ENCODE measurements around the gene GNAI1.
A peak's percentile ranks its signal among the peaks of the same experiment; 100 is the strongest.

The GNAI1 gene

DNA sequence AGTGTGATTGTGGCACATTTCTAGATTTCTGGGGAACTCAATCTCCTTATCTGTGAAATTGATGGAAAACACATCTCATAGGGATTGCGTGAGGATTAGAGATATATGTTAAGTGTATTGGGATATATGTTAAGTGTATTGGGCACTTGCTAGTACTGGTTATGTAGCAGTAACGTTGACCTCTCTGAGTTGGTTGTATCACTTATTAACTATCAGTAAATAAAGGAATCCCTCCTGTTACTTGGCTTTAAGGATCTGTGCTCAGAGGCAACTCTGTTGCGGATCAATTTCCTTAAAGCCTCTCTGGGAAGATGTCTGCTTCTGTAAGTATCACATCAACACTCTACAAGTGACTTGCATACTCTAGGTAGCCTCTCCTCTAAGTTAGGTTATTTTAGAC, 25.2 kb downstream of the GNAI1 start:
- DNase-seq (ENCODE audit: low spot score), result no peak

DNA sequence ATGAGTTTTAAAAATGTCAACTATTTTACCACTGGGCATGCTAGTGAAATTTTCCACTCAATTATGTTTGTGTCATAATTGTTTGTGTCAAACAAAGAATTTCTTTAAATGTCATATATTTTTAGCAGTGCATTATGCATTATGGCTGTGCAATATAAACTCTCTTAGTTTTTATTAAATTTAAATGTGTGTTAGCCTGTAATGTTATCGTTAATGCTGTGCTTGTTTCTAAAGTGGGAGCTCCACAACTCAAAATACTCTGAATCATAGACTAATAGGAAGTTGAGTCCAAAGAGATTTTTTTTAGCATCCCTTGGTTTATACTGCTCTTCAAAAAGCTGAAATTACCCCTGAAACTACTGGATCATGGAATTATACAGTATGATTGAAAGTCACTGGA, 26.8 kb downstream of the GNAI1 start:
- DNase-seq (ENCODE audit: low spot score), result no peak

DNA sequence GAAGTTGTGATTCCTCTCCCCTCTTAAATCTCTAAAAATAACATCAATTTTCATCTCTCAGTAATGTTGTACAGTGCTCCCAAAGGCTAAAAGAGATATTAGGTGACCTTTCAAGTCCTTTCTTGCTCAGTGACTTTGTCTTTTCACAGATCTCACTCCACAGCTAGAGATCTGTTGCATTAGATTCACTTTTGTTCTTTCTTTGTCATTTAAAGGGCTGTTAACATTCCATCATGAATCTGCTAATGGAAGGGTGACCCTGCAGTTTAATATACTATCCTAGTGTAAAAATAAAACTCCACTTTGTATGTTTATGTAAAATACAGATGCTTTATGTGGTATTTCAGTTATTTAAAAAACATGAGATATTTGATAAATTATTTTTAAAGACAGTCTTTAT, 30.5 kb downstream of the GNAI1 start:
- DNase-seq (ENCODE audit: low spot score), result no peak

DNA sequence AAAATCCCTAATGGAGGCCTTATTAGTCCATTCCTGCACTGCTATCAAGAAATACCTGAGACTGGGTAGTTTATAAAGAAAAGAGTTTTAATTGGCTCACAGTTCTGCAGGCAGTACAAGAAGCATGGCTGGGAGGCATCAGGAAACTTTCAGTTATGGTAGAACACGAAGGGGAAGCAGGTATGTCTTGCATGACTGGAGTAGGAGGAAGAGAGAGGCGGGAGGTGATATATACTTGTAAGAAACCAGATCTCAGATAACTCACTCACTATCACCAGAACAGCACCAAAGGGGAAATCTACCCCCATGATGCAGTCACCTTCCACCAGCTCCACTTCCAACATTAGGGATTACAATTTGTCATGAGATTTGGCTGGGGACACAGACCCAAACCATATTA, 35.8 kb downstream of the GNAI1 start:
- DNase-seq (ENCODE audit: low spot score), result no peak

DNA sequence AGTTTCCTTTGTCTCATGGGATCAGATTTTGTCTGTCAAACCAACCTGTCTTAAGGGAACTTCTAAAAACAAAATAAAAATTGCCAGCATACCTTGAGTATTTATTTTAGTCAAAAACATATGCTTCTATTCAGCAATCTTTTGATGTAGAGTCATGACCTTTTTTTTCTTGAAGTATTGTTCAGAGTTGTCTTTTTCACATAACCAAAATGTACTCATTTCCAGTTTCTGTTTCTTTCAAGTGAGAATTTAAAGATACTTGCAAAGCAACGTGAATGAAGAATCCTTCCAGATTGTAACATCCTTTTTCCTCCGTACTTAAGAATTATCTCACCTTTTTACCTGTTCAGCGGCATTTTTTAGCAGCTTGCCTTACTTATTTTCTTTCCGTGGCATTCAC, 37.8 kb downstream of the GNAI1 start:
- DNase-seq (ENCODE audit: low spot score), result no peak

DNA sequence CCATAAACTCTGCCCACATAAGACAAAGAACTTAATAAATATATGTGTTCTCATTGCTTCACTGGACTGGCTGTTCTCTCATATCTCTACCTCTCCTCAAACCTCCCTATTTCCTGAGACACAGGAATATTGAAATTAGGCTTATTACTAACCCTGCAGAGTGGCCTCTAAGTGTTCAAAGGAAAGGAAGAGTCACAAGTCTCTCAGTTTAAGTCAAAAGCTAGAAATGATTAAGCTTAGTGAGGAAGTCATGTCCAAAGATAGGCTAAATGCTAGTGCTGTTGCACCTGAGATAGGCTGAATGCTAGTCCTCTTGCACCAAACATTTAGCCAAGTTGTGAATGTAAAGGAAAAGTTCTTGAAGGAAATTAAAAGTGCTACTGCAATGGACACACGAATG, 41.1 kb downstream of the GNAI1 start:
- no peak for DNase-seq (ENCODE audit: low spot score)

DNA sequence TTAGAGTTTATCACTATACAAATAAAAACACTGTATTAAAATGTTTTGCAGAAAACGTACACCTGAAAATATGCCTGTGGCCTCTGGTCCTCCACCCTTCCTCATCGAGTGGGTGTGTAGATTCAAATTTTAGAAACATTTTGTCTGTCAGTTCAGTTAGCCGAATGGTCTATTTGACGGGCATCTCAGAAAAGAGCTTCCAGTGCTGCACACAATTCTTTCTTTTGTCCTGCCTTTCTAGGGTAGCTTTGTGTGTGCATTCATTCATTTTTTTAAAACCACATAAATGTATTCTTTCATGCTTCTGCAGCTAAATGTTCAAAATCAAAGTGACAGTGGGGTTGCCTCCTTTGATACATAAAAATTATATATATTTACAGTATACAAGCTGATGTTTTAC, 46.8 kb downstream of the GNAI1 start:
- DNase-seq (ENCODE audit: low spot score), result peak; percentile 66

DNA sequence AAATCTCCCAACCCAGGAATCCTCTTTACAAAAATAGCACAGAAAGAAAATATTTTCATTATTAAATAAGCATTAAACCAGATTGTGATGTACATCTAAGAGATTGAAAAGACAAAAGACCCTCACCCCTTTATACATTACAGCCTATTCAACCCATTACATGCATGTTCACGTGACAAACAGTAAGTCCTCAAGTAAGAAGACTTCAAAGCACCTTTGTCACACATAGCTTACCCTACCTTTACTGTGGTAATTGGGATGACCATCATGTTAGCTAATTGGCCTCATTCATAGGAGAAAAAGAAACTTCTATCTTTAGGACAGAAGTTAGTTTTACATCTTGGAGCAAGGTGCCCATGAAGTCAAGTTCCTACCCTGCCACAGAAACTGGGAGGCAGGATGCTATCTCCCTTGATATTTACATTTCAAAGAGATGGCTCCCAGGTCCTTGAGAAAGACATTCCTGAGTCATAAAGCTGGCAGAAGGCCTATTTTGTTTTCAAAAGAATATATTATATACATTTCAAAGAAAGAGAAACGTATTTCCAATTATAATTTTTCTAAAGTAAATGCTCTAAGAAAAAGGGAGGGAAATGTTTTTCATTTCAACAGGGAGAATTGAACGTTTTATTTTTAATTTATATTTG, 48.1 kb downstream of the GNAI1 start:
- DNase-seq (ENCODE audit: low spot score), result no peak

DNA sequence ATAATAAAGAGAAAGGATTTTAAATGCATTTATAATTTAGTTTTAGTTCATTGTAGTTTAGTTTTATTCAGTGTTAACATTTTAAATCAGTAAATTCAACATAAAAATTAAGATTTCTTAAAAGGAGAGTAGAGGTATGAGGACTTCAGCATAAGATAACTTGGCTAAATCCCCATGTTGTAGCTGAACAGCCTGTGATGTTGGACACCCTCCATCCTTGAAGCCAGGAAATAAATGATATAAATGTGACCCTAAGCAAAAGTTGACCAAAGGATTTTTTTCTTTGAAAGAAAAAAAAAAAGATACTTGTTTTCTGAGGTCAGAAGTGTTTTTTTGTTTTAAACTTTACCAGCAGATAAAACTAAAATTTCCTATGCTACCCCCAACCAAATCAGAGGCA, 48.7 kb downstream of the GNAI1 start:
- DNase-seq (ENCODE audit: low spot score), result no peak

DNA sequence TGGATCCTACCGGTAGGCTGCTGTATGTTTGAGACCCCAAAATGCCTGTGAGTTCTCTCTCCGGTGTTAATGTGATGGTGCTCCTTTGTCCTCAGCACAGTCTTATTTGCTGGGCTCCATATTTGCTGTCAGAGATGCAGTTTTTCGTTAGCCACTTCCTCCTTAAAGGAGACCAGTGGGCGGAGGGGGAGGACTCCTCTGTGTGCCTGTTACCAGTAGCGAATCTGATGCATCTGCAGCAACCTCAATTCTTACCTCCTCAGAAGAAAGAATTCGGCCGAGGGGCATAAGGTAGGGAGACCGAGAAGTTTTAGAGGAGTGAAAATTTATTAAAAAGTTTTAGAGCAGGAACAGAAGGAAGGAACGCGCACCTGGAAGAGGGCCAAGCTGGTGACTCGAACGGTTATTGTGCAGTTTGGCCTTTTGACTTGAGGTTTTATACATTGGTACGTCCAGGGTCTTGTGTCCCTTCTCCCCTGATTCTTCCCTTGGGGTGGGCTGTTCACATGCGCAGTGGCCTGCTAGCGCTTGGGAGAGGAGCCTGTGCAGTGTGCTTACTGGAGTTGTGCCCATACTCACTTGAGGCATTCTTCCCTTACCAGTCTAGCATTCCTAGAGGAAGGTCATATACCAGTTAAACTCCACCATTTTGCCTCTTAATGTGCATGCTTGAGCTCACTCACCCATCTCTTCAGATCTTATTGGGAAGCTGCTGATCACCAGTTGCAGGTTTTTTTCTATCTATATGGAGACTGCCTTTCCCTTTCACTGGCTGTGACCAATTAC, 49.5 kb downstream of the GNAI1 start:
- DNase-seq (ENCODE audit: low spot score), result no peak

DNA sequence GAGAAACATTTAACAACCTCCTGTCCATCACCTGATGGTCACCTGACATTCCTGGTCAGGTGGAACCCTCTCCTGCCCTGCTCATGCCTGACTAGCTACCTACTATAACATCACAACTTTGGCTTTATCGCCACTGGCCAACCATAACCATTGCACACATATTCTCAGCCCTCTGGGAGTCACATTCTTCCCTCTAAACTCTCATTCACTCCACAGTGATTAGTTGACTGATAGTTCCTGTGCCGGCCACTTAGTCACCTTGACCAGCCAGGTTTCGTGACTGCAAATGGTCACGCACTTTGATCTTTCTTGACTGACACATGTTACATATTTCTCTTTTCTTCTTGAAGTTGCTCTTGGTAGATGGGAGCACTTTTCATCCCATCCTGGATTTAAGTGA, 50.1 kb downstream of the GNAI1 start:
- DNase-seq (ENCODE audit: low spot score), result no peak

DNA sequence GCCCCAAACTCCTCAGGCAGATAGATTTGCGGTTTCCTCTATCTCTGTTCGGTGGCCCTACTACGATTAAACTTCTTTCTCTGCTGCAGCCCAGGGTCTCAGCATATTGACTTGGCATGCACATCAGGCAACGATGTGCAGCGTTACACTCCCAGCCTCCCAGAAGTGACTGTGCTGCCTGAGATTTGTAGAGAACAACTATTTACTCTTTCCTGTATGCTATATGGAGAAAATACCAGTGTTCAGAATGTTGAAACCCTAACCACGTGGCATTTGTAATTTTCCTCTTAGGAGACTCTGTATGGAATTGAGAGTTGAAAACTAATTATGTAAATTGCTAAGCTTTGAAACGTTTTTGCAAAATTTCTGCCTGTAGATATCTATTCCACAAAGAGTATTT, 50.9 kb downstream of the GNAI1 start:
- no peak for DNase-seq (ENCODE audit: low spot score)

DNA sequence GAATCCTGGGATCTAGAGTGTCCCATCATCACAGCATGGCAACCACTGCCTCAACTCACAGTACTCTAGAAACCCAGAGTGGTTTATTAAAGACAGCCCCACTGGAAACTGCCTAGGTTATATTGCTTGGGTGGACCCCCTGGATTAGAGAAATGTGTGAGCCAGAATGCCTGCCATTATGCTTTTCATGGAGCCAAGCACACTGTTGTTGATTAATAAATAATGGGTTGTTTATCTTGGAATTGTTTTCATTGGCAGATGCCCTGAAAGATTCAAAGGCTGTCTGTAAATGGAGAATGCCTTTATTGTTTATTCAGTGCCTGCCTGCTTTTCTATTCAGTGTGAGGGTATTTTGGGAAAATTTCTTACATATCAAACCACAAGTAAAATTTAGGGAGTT, 52.1 kb downstream of the GNAI1 start:
- DNase-seq (ENCODE audit: low spot score), result peak; percentile 90

DNA sequence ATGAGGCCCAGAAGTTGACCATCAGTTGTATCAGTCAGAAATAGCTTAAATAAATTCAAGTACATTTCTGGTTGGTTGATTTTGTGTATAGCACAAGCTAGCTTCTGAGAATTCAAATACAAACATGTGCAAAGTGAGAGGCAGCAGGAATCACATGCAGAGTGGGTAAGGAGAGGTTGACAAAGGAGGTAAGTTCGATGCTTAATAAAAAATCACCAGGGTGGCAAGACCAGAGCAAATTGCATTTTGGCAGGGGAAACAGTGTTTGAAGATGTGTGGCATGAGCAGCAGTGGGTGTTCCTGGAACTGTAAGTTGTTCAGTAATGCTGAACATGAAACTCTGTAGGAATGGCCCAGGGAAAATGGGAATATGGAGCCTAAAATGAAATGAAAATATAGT, 52.6 kb downstream of the GNAI1 start:
- DNase-seq (ENCODE audit: low spot score), result peak; percentile 47

DNA sequence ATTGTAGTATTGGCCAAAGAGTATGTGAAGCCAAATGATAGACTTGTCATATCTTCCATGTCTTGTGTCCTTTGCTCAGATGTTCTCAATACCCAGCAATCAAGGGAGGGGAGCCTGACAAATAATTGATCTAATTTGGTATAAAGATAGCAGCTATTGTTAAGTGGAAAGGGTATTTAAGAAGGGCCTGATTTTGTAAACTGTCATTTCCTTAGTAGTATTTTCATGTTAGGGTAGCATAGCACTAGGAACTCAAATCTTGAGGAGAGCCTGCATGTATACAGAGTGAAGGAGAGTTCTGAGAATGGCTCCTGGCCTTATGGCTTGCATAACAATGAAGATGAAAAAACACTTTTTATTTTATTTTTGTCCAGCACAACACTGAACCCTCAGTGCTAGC, 53.1 kb downstream of the GNAI1 start:
- no peak for DNase-seq (ENCODE audit: low spot score)

DNA sequence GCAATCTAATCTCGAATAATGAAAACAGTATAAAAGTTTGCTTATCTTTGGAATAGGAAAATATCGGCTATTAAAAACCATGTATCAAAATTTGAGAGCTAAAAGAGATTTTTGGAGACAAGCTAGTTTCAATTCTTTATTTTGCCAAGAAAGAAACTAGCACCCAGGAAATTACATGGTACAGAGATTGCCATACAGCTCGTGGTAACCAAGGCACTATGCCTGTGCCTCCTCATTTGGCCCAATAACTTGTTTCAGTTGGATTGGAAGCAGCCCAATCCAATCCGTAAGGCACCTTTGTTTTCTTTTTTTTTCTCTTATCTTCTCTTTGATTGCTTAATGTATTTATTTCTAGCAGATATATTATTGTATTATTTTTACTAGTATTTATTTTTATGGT, 55.0 kb downstream of the GNAI1 start:
- DNase-seq (ENCODE audit: low spot score), result no peak

DNA sequence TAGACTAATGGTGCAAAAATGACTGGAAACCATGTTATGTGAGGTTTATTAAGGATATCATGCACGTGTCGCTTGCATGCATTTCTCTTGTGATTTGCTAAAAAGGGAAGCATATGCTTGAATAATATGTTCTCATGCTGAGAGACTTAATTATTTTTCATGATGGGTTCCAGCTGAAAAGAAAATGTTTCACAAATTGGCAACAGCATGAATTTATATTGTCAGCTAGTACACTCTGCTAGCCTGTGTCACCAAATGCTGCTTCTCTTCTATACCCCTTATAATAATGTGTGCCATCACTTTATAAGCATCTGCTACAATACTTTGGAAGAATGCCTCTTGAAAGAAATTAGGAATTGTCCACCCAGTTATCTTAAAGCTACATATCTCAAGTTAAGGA, 63.0 kb downstream of the GNAI1 start:
- no peak for DNase-seq (ENCODE audit: low spot score)

DNA sequence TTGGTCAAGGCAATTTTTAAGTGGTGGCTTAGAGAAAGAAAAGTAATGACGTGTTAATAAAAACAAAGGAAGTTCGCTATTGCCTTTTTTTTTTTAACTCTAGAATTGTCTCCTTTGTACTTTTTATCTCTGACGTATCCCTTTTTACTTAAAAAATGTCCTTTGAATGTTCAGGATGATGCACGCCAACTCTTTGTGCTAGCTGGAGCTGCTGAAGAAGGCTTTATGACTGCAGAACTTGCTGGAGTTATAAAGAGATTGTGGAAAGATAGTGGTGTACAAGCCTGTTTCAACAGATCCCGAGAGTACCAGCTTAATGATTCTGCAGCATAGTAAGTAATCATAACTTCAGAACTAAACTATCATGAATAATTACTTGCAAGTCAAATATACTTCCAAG, 64.4 kb downstream of the GNAI1 start:
- DNase-seq (ENCODE audit: low spot score), result no peak

DNA sequence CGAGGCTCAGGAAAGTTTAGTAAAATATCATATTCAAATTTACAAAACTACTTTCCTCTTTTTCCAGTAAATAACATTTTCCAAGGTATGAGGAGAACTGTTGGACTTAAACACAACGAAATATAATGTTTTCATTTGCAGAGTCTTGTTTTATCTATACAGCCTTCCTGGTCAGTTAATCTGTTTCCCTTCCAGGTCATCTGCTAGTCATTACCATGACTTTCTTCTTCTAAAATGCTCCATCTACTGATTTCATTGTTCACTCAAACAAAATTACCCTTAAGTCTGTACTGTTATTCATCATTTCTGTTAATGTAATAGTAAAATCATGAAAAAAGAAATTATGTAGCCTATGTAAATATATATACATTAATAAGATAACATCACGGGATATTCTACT, 69.8 kb downstream of the GNAI1 start:
- no peak for DNase-seq (ENCODE audit: low spot score)

DNA sequence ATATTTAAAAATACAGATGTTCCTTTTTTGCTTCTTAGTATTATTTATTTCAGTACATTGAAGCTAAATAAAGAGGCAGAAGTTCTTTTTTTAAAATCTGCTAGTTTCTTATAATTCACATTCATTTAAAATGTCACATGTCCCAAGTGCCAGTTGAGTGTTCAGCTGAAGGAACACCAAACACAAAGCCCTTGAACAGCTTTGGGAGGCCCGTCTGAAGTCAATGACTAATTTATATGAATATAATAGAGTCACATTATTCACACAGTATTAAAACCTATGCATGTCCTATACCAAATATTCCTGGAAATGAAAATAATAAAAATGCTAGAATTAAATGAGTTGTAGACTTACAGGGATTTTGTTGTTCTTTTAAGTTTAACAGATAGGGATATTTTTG, 70.3 kb downstream of the GNAI1 start:
- no peak for DNase-seq (ENCODE audit: low spot score)

DNA sequence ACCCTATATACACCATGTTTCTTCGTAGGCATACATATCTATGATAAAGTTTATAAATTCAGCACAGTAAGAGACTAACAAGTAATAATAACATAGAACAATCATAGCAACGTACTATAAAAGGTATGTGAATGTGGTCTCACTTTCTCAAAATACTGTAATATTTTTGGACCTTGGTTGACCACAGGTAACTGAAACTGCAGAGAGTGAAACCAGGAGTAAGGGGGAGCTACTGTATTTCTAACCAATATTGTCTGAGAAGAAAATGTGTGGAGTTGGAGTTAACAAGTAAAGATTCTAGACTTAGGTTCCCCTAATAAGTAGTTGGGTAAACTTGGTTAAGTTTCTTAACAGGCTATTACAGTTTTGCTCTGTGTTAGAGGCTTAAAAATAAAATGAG, 72.1 kb downstream of the GNAI1 start:
- no peak for DNase-seq (ENCODE audit: low spot score)

DNA sequence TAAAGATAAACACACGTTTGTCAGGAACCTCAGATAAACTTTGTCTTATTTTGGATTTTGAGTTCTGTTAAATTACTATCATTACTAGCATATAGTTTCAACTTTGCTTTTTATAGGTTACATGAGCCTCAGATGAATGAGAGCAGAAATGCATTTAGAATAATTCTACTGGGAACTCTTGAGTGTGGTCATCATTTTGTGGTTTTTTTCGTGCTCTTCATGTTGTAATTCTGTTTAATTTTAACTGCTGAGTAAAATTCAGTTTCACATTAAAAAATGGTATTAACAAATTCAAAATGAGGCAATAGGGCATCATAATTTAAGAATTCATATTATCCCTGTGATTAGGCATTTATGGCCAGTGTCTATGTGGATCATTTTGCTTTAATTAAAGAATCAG, 72.9 kb downstream of the GNAI1 start:
- DNase-seq (ENCODE audit: low spot score), result no peak

DNA sequence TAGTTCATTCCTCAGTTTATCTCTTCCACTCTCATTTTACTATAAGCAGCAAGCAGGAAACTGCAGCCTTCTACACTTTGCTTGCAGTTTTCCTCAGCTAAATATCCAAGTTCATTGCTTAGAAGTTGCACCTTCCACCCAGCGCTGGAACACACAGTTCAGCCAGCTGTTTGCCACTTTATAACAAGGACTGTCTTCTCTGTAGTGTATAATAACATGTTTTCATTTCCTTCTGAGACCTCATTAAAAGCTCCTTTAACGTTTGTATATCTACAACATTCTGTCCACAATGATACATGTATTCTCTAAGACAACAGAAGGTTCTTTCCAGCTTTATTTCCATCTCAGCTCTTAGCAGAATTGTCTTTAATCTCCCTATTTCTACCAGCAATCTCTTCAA, 74.1 kb downstream of the GNAI1 start:
- DNase-seq (ENCODE audit: low spot score), result no peak

DNA sequence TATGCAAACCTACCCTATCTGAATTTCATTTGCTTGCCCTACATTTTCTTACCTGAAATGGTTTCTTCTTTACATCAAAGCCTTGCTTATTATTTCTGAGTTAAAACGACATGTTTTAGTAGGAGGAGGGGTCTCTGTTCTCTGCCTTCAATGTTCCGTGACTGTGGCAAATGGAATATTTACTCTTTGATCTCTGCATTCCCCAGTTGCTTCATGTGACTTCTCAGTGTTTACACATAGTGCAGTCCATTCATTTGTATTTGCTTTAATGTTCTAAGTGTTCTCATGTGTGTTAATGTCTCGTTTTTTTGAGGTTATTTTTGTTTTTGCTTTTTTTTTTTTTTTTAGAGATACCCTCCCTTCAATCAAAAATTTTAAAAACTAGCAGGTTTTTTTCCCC, 75.8 kb downstream of the GNAI1 start:
- no peak for DNase-seq (ENCODE audit: low spot score)
